ENCODE results near the gene RDH8.

The RDH8 gene

GRCh38 chr19:10013316-10013715, at the start of gene RDH8:
TSS of gene RDH8 (plus strand) at chr19:10013483. CDS start at chr19:10013498, 15 bp downstream.
- Histone ChIP-seq H3K4me1 (ENCODE audit: control insufficient read depth in 1 of 2, insufficient read depth in 2 of 2, low read length in 2 of 2) (peaks cover 5% of the 10 kb centered on the region in 2 donors), H3K9me3 (ENCODE audit: control insufficient read depth in 1 of 2, low read length in 2 of 2) (no peaks in the 10 kb centered on the region), H3K27me3 (ENCODE audit: control insufficient read depth in 1 of 2, insufficient read depth in 2 of 2, low read length in 2 of 2) (peaks cover 14 to 23% of the 10 kb centered on the region in 2 donors)

GRCh38 chr19:9966024-9966423, 47.3 kb upstream of the RDH8 start:
- no peaks in the 10 kb centered on the region for H3K9me3 ChIP-seq (ENCODE audit: control insufficient read depth in 1 of 2, low read length in 2 of 2)
- H3K36me3 ChIP-seq (ENCODE audit: control insufficient read depth in 1 of 2, insufficient read depth in 2 of 2, low read length in 2 of 2), result no peaks in the 10 kb centered on the region
- no peak overlapping the region for H3K9ac ChIP-seq (ENCODE audit: low read depth in 1 of 2, low read length in 2 of 2)
- H3K4me3 ChIP-seq (ENCODE audit: low read depth in 1 of 2, low read length in 2 of 2), result no peak overlapping the region
- peaks cover 0 to 5% of the 10 kb centered on the region in 2 donors for H3K27me3 ChIP-seq (ENCODE audit: control insufficient read depth in 1 of 2, insufficient read depth in 2 of 2, low read length in 2 of 2)
- H3K27ac ChIP-seq (ENCODE audit: low read depth, low read length), result no peak overlapping the region
- H3K4me1 ChIP-seq (ENCODE audit: control insufficient read depth in 1 of 2, insufficient read depth in 2 of 2, low read length in 2 of 2), result no peaks in the 10 kb centered on the region

More at GRCh38 chr19:10013316-10013715, at the start of gene RDH8:
- H3K4me3 ChIP-seq (ENCODE audit: low read depth in 1 of 2, low read length in 2 of 2), result no peak within 1 kb of the TSS
- no peak within 1 kb of the TSS for H3K27ac ChIP-seq (ENCODE audit: low read depth, low read length)
- no peak within 1 kb of the TSS for H3K9ac ChIP-seq (ENCODE audit: low read depth in 1 of 2, low read length in 2 of 2)
- no peaks in the 10 kb centered on the region for H3K36me3 ChIP-seq (ENCODE audit: control insufficient read depth in 1 of 2, insufficient read depth in 2 of 2, low read length in 2 of 2)

- Histone ChIP-seq H3K36me3 (ENCODE audit: control insufficient read depth in 1 of 2, insufficient read depth in 2 of 2, low read length in 2 of 2) (no peaks in the 10 kb centered on the region), H3K27me3 (ENCODE audit: control insufficient read depth in 1 of 2, insufficient read depth in 2 of 2, low read length in 2 of 2) (peaks cover 0 to 5% of the 10 kb centered on the region in 2 donors), H3K4me3 (ENCODE audit: low read depth in 1 of 2, low read length in 2 of 2) (no peak overlapping the region), H3K9me3 (ENCODE audit: control insufficient read depth in 1 of 2, low read length in 2 of 2) (no peaks in the 10 kb centered on the region), H3K27ac (ENCODE audit: low read depth, low read length) (no peak overlapping the region), H3K9ac (ENCODE audit: low read depth in 1 of 2, low read length in 2 of 2) (no peak overlapping the region), H3K4me1 (ENCODE audit: control insufficient read depth in 1 of 2, insufficient read depth in 2 of 2, low read length in 2 of 2) (no peaks in the 10 kb centered on the region)
These were observed 46.8 kb upstream of the RDH8 start for GRCh38 chr19:9966448-9966847.

GRCh38 chr19:9967326-9967725, 46.0 kb upstream of the RDH8 start:
- Histone ChIP-seq H3K9ac (ENCODE audit: low read depth in 1 of 2, low read length in 2 of 2) (no peak overlapping the region), H3K9me3 (ENCODE audit: control insufficient read depth in 1 of 2, low read length in 2 of 2) (no peaks in the 10 kb centered on the region), H3K36me3 (ENCODE audit: control insufficient read depth in 1 of 2, insufficient read depth in 2 of 2, low read length in 2 of 2) (no peaks in the 10 kb centered on the region), H3K27me3 (ENCODE audit: control insufficient read depth in 1 of 2, insufficient read depth in 2 of 2, low read length in 2 of 2) (peaks cover 0 to 5% of the 10 kb centered on the region in 2 donors), H3K4me1 (ENCODE audit: control insufficient read depth in 1 of 2, insufficient read depth in 2 of 2, low read length in 2 of 2) (no peaks in the 10 kb centered on the region), H3K4me3 (ENCODE audit: low read depth in 1 of 2, low read length in 2 of 2) (no peak overlapping the region), H3K27ac (ENCODE audit: low read depth, low read length) (no peak overlapping the region)

GRCh38 chr19:9968820-9969687, 44.2 kb upstream of the RDH8 start:
- Histone ChIP-seq H3K27ac (ENCODE audit: low read depth, low read length) (no peak overlapping the region), H3K4me3 (ENCODE audit: low read depth in 1 of 2, low read length in 2 of 2) (no peak overlapping the region), H3K36me3 (ENCODE audit: control insufficient read depth in 1 of 2, insufficient read depth in 2 of 2, low read length in 2 of 2) (no peaks in the 10 kb centered on the region), H3K9ac (ENCODE audit: low read depth in 1 of 2, low read length in 2 of 2) (no peak overlapping the region), H3K4me1 (ENCODE audit: control insufficient read depth in 1 of 2, insufficient read depth in 2 of 2, low read length in 2 of 2) (no peaks in the 10 kb centered on the region), H3K27me3 (ENCODE audit: control insufficient read depth in 1 of 2, insufficient read depth in 2 of 2, low read length in 2 of 2) (peaks cover 0 to 5% of the 10 kb centered on the region in 2 donors), H3K9me3 (ENCODE audit: control insufficient read depth in 1 of 2, low read length in 2 of 2) (no peaks in the 10 kb centered on the region)

- no peak overlapping the region for H3K27ac ChIP-seq (ENCODE audit: low read depth, low read length)
- no peak overlapping the region for H3K4me3 ChIP-seq (ENCODE audit: low read depth in 1 of 2, low read length in 2 of 2)
- H3K27me3 ChIP-seq (ENCODE audit: control insufficient read depth in 1 of 2, insufficient read depth in 2 of 2, low read length in 2 of 2), result peaks cover 0 to 5% of the 10 kb centered on the region in 2 donors
- no peak overlapping the region for H3K9ac ChIP-seq (ENCODE audit: low read depth in 1 of 2, low read length in 2 of 2)
- no peaks in the 10 kb centered on the region for H3K4me1 ChIP-seq (ENCODE audit: control insufficient read depth in 1 of 2, insufficient read depth in 2 of 2, low read length in 2 of 2)
- no peaks in the 10 kb centered on the region for H3K9me3 ChIP-seq (ENCODE audit: control insufficient read depth in 1 of 2, low read length in 2 of 2)
- H3K36me3 ChIP-seq (ENCODE audit: control insufficient read depth in 1 of 2, insufficient read depth in 2 of 2, low read length in 2 of 2), result no peaks in the 10 kb centered on the region
These were observed 43.7 kb upstream of the RDH8 start for GRCh38 chr19:9969688-9969975.

- Histone ChIP-seq H3K36me3 (ENCODE audit: control insufficient read depth in 1 of 2, insufficient read depth in 2 of 2, low read length in 2 of 2) (no peaks in the 10 kb centered on the region), H3K9me3 (ENCODE audit: control insufficient read depth in 1 of 2, low read length in 2 of 2) (no peaks in the 10 kb centered on the region), H3K27ac (ENCODE audit: low read depth, low read length) (no peak overlapping the region), H3K9ac (ENCODE audit: low read depth in 1 of 2, low read length in 2 of 2) (no peak overlapping the region), H3K4me1 (ENCODE audit: control insufficient read depth in 1 of 2, insufficient read depth in 2 of 2, low read length in 2 of 2) (no peaks in the 10 kb centered on the region), H3K4me3 (ENCODE audit: low read depth in 1 of 2, low read length in 2 of 2) (no peak overlapping the region), H3K27me3 (ENCODE audit: control insufficient read depth in 1 of 2, insufficient read depth in 2 of 2, low read length in 2 of 2) (peaks cover 0 to 5% of the 10 kb centered on the region in 2 donors)
These were observed 42.8 kb upstream of the RDH8 start for GRCh38 chr19:9970481-9970880.

GRCh38 chr19:9971166-9971897, 42.0 kb upstream of the RDH8 start:
- no peak overlapping the region for H3K4me3 ChIP-seq (ENCODE audit: low read depth in 1 of 2, low read length in 2 of 2)
- H3K9ac ChIP-seq (ENCODE audit: low read depth in 1 of 2, low read length in 2 of 2), result no peak overlapping the region
- H3K4me1 ChIP-seq (ENCODE audit: control insufficient read depth in 1 of 2, insufficient read depth in 2 of 2, low read length in 2 of 2), result no peaks in the 10 kb centered on the region
- peaks cover 0 to 5% of the 10 kb centered on the region in 2 donors for H3K27me3 ChIP-seq (ENCODE audit: control insufficient read depth in 1 of 2, insufficient read depth in 2 of 2, low read length in 2 of 2)
- H3K9me3 ChIP-seq (ENCODE audit: control insufficient read depth in 1 of 2, low read length in 2 of 2), result no peaks in the 10 kb centered on the region
- no peaks in the 10 kb centered on the region for H3K36me3 ChIP-seq (ENCODE audit: control insufficient read depth in 1 of 2, insufficient read depth in 2 of 2, low read length in 2 of 2)
- no peak overlapping the region for H3K27ac ChIP-seq (ENCODE audit: low read depth, low read length)

- Histone ChIP-seq H3K4me3 (ENCODE audit: low read depth in 1 of 2, low read length in 2 of 2) (no peak overlapping the region), H3K9me3 (ENCODE audit: control insufficient read depth in 1 of 2, low read length in 2 of 2) (no peaks in the 10 kb centered on the region), H3K27ac (ENCODE audit: low read depth, low read length) (no peak overlapping the region), H3K36me3 (ENCODE audit: control insufficient read depth in 1 of 2, insufficient read depth in 2 of 2, low read length in 2 of 2) (no peaks in the 10 kb centered on the region), H3K4me1 (ENCODE audit: control insufficient read depth in 1 of 2, insufficient read depth in 2 of 2, low read length in 2 of 2) (no peaks in the 10 kb centered on the region), H3K27me3 (ENCODE audit: control insufficient read depth in 1 of 2, insufficient read depth in 2 of 2, low read length in 2 of 2) (peaks cover 0 to 5% of the 10 kb centered on the region in 2 donors), H3K9ac (ENCODE audit: low read depth in 1 of 2, low read length in 2 of 2) (no peak overlapping the region)
These were observed 41.2 kb upstream of the RDH8 start for GRCh38 chr19:9972103-9972502.
